ENCODE data around the gene ZNF564.

The ZNF564 gene

GRCh38 chr19:12551060-12551832 is at the start of gene ZNF564:
ZNF564 (minus strand) TSS chr19:12551482; CDS start chr19:12551332, 150 bp downstream.
- peak within 1 kb of the TSS; percentile 86 for H3K4me3 ChIP-seq (ENCODE audit: low read length)
- DNase-seq (ENCODE audit: low read depth) = peak; percentile 97
- no peak for TF ChIP-seq CTCF (conservative IDR thresholded peaks at IDR 0.05; ENCODE audit: low read length)

- no peak for DNase-seq (ENCODE audit: low read depth)
- no peak for TF ChIP-seq CTCF (conservative IDR thresholded peaks at IDR 0.05; ENCODE audit: low read length)
- H3K4me3 ChIP-seq (ENCODE audit: low read length) = no peak overlapping the region
These were observed 46.3 kb upstream of the ZNF564 start for GRCh38 chr19:12597594-12597993.

GRCh38 chr19:12596927-12597548 is 45.8 kb upstream of the ZNF564 start:
- DNase-seq (ENCODE audit: low read depth) = no peak
- H3K4me3 ChIP-seq (ENCODE audit: low read length) = no peak overlapping the region
- no peak for TF ChIP-seq CTCF (conservative IDR thresholded peaks at IDR 0.05; ENCODE audit: low read length)

DNA sequence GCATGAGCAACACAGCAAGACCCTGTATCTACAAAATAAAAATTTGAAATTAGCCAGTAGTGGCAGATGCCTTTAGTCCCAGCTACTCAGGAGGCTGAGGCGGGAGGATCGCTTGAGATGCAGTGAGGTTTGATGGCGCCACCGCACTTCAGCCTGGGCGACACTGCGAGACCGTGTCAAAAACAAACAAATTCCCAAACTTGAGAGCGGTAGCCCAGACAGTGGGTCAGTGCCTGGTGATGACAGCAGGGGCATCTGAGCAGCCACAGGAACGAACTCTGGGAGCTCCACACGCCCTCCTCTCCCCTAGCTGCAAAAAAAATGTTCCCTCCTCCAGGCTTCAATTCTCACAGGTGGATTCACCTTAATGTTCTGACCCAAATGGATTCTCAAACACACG is 45.2 kb upstream of the ZNF564 start:
- no peak overlapping the region for H3K4me3 ChIP-seq (ENCODE audit: low read length)
- TF ChIP-seq CTCF (conservative IDR thresholded peaks at IDR 0.05; ENCODE audit: low read length) = no peak
- DNase-seq (ENCODE audit: low read depth) = no peak

DNA sequence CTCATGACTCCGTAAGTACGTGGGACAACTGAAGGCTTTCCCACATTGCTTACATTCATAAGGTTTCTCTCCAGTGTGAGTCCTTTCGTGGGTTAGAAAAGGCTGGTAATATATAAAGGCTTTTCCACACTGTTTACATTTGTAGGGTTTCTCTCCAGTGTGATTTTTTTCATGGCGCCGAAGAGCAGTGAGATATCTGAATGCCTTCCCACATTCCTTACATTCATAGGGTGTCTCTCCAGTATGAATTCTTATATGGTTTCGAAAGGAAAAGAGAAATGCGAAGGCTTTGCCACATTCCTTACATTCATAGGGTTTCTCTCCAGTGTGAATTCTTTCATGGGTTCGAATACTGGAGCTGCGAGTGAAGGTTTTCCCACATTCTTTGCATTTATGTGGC is 29.8 kb upstream of the ZNF564 start:
- H3K4me3 ChIP-seq (ENCODE audit: low read length) = no peak overlapping the region
- DNase-seq (ENCODE audit: low read depth) = no peak
- TF ChIP-seq CTCF (conservative IDR thresholded peaks at IDR 0.05; ENCODE audit: low read length) = no peak

DNA sequence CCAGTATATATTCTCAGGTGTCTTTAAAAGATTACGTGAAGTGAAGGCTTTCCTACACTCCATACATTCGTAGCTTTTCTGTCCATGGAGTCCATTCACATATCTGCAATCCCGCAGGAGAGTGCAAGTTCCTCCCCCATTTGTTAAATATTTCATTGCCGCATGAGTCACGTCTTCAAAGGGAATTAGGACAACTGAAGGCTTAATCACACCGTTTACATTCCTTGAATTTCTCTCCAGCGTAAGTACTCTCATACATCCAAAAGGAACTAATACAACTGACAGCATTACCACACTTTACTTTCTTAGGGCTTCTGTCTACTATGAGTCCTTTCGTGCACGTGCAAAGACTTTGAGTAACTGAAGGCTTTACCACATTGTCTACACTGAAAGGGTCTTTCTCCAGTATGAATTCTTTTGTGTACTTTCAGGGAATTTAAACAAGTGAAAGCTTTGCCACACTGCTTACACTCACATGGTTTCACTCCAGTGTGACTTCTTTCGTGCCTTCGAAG is 29.0 kb upstream of the ZNF564 start:
- no peak overlapping the region for H3K4me3 ChIP-seq (ENCODE audit: low read length)
- DNase-seq (ENCODE audit: low read depth) = peak; percentile 74
- TF ChIP-seq CTCF (conservative IDR thresholded peaks at IDR 0.05; ENCODE audit: low read length) = no peak

DNA sequence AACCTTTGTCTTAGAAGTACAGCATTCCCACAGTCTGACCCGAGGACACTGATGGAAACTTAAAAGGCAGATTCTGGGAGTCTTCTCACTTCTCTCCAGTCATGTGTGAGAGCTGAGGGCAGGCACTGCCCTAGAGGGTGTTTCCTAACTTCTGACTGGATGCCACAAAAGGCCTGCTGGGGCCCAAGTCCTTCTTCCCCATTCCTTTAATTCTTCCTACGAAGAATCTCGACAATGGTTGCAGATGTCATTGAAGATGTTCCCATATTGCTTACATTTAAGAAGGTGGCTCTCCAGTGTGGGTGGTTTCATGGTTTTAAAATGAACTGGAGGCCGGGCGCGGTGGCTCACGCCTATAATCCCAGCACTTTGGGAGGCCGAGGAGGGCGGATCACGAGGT is 27.4 kb upstream of the ZNF564 start:
- no peak for DNase-seq (ENCODE audit: low read depth)
- H3K4me3 ChIP-seq (ENCODE audit: low read length) = no peak overlapping the region
- no peak for TF ChIP-seq CTCF (conservative IDR thresholded peaks at IDR 0.05; ENCODE audit: low read length)
